ENCODE data around the gene ANLN. TPM values are rescaled to one million over a fixed set of nuclear protein-coding genes. Genes with fewer than 3 reads are reported as not detected.

Gene ANLN
- total RNA-seq, 4 donors from 2014 or later, result 2.9 to 7.5 (median 6.0) TPM

GRCh38 chr7:36366718-36367560 is 22.7 kb upstream of the ANLN start:
- TF ChIP-seq CTCF (IDR thresholded peaks at IDR 0.05; ENCODE audit: low read depth), result no peak

- no peak for TF ChIP-seq CTCF (IDR thresholded peaks at IDR 0.05; ENCODE audit: low read depth)
These were observed 22.0 kb upstream of the ANLN start for GRCh38 chr7:36367561-36368077.

- no peak for TF ChIP-seq CTCF (IDR thresholded peaks at IDR 0.05; ENCODE audit: low read depth)
These were observed 21.2 kb upstream of the ANLN start for GRCh38 chr7:36368496-36368895.

- no peak for TF ChIP-seq CTCF (IDR thresholded peaks at IDR 0.05; ENCODE audit: low read depth)
These were observed 20.5 kb upstream of the ANLN start for GRCh38 chr7:36369171-36369570.

- TF ChIP-seq CTCF (IDR thresholded peaks at IDR 0.05; ENCODE audit: low read depth), result no peak
These were observed 19.6 kb upstream of the ANLN start for GRCh38 chr7:36370046-36370445.

GRCh38 chr7:36372156-36372555 is 17.5 kb upstream of the ANLN start:
- no peak for TF ChIP-seq CTCF (IDR thresholded peaks at IDR 0.05; ENCODE audit: low read depth)

GRCh38 chr7:36379831-36380504 is 9.7 kb upstream of the ANLN start:
- no peak for TF ChIP-seq CTCF (IDR thresholded peaks at IDR 0.05; ENCODE audit: low read depth)

Data from subcutaneous adipose tissue (tissue), 4 donors.